AG09319 (cell line): Measurements from ENCODE around the gene DPP10.

Source experiments
- DNase-seq: peaks from one replicate; pipeline ENCODE4 v3.0.0-alpha.2; 2010; ENCODE audit warnings: low read depth; ENCODE audit errors: extremely low read depth
- TF ChIP-seq, protein P1 (sequence below): IDR thresholded peaks from 2 replicates; pipeline ENCODE4 v1.5.1; 2011; ENCODE audit warnings: low read depth, mild to moderate bottlenecking, inconsistent platforms, low read length, moderate library complexity

The DPP10 gene

DNA sequence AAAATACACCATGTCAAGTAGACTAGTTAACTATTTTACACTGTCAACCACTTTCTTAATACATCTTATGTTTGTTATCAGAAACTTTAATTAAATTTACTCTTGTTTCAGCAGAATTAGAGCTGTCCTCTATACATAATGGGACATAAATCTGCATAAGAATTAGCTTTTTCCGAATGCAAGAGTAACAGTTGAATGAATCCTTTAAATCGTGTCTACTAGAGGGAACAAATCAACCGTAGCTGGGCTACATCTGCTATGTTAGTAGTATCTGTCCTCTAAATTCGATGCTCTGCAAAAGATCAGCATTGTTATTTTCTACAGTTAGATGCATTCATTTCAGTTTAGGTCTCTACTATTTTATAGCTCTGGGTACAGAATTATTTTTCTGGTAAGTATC lies 1090.6 kb downstream of the DPP10 start:
- TF ChIP-seq, protein P1, sequence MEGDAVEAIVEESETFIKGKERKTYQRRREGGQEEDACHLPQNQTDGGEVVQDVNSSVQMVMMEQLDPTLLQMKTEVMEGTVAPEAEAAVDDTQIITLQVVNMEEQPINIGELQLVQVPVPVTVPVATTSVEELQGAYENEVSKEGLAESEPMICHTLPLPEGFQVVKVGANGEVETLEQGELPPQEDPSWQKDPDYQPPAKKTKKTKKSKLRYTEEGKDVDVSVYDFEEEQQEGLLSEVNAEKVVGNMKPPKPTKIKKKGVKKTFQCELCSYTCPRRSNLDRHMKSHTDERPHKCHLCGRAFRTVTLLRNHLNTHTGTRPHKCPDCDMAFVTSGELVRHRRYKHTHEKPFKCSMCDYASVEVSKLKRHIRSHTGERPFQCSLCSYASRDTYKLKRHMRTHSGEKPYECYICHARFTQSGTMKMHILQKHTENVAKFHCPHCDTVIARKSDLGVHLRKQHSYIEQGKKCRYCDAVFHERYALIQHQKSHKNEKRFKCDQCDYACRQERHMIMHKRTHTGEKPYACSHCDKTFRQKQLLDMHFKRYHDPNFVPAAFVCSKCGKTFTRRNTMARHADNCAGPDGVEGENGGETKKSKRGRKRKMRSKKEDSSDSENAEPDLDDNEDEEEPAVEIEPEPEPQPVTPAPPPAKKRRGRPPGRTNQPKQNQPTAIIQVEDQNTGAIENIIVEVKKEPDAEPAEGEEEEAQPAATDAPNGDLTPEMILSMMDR: no peak
- no peak for DNase-seq

DNA sequence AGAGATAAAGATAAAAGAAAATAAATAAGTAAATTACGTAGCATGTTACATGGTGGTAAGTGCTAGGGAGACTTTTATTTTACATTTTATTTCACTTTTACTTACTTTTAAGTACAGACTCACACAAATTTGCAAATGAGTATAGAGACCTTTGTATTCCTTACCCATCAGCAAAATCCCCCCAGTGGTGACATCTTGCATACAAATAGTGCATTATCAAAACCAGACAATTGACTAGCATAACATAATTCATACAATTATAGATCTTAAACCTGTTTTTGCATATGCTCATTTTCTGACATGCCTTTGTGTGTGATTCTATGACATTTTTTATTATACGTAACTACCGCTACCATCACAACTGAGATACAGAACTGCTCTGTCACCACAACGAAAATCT lies 1099.4 kb downstream of the DPP10 start:
- TF ChIP-seq, protein P1: no peak
- DNase-seq: no peak

DNA sequence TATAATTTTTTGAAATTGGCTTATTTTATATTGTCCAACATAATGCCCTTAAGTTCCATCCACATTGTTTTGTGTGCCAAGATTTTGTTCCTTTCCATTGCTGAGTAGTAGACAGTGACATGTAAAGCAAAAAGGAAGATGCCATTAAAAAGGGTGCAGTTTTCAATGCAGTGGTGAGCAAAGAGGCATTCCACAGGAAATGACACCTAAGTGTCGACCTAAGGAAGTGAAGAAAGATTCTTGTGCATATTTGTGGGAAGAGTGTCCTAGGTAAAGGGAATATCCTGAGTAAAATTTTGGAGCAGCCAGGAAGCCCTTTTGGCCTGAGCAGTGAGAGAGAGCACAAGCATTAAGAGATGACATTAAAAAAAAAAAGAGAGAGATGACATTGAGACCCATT lies 1099.9 kb downstream of the DPP10 start:
- no peak for DNase-seq

DNA sequence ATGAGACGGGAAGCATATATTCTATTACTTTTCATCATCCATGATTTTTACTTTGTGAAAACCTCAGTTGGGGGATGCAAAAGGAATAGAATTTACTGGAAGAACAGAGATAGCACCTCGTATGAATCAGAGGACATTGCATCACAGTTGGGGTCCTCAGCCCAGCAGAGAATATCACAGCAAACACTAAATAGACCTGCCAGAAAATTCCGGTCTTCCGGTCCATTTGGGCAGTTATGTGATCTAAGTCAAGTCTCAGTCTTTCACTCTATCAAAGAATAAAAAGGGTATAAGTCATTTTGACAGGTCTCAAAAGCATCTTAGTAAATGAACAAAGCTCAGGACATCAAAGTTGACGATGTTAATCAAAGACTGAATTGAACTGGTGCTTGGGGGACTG lies 1100.6 kb downstream of the DPP10 start:
- TF ChIP-seq, protein P1: no peak
- no peak for DNase-seq

More for the DNA sequence above, 1099.9 kb downstream of the DPP10 start:
- TF ChIP-seq, protein P1: no peak

DNA sequence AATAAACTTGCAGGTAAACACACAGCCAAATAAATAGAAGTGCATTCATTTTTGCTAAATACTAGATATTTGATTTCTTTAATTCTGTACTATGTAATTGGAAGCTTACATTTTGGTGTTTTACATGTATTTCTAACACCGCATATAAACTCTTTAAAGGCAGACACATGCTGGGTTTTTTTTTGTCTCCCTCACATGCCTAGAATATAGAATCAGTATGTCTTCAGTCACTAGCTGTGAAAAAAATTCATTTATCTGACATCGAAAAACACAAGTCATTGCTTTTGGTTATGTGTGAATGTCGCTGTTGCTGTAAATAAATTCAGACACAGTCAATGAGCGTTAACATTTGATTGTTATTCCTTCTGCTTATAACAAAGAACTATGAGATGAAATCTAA lies 1101.0 kb downstream of the DPP10 start:
- TF ChIP-seq, protein P1: no peak
- no peak for DNase-seq

DNA sequence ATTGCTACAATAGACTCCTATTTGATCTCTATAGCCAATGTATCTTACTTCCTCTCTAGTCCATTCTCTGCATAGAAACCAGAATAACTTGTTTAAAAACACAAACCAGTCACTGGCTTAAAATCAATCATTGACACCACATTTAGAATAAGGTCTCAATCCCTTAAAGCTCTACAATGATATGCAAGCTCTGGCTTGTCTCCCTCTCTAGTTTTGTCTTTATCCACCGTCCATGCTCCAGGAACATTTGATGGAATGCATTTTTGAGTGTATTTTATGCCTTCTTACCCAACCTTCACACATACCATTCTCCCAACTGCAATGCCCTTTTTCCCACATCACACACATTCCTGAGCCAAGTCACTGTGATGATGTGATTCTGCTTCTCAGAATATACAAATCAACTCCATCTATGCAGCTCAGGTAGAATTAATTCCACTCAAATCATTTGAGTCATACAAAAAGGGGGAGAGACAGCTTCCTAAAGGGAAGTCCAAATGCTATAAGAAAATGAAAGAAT lies 1107.2 kb downstream of the DPP10 start:
- TF ChIP-seq, protein P1: no peak
- DNase-seq: no peak

DNA sequence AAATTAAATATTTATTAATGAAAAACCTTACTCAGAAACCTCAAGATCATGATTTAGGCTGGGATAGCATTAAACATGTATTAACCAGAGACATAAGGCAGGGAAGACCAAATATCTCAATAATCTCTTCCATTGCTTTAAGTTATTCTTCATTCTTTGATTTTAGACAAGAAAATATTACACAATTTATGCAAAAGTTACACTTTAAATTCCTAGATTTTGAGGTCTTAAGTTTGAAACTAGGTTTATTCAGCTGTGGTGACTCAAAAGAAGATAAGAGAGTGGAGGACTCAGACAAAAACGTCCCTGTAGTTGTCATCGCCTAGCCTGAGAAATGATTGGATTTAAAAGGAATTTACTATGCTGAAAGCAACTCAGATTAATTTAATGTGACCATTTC lies 1110.3 kb downstream of the DPP10 start:
- no peak for DNase-seq
- TF ChIP-seq, protein P1: no peak
